DMS 273 treated with DMSO at 0.1 percent for 48 hours (cell line): Measurements from ENCODE around the gene CCL5.
"Not testable (repeated sequence)": the region's sequence is repeated elsewhere in the genome, so short reads cannot be mapped to it uniquely, and the experiment has no call there.

Source experiments
- DNase-seq: peaks from one replicate; lab custom pipeline; 2025; lab: John Stamatoyannopoulos, UW

CCL5 gene

DNA sequence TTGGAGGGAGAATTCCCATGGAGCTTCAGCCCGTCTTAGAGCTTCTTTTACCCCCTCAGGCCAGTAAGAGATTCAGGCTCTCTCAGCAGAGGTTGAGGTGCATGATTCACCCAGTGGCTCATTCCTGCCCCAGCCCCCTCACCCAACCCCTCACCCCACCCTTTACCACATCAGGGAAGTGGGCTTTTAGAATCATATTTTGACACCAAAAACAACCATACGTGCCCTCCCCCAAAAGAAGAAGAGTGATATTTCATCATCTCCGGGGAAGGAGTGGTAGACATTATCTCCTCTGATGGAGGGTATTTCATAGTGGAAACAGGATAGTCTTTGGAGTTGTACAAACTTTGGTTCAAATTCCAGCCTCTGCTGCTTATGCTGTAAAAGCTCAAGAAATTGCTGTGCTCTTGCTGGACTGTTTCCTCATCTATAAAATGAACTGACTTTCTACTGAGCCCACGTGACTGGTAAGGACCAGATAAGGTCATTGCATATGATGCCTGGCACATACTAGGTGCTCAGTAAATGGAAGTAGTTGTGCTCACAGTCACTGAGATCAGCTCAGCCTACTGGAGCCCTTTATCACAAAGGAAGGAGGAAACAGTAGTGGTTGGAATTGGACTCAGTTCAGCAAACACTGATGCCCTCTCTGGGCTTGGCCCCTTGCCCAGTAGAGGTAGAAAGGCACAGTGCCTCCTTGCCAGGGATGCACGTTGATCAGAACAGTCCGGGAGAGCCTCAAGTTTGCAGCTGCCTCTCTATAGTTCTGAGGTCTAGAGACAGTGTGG is 18.3 kb upstream of the CCL5 start:
- no peak for DNase-seq

DNA sequence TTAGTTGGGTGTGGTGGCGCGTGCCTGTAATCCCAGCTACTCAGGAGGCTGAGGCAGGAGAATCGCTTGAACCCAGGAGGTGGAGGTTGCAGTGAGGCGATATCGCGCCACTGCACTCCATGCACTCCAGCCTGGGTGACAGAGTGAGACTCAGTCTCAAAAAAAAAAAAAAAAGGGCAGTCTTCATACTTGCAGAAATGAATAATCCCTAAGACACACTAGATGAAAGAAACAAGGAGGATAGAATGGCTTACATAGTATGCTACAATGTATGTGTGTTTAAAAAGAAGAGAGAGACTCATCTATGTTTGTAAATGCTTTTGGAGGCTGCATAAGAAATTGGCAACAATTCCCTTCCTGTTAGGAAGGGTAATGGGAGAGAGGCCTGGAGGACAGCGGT is 17.6 kb upstream of the CCL5 start:
- DNase-seq = not testable (repeated sequence)

DNA sequence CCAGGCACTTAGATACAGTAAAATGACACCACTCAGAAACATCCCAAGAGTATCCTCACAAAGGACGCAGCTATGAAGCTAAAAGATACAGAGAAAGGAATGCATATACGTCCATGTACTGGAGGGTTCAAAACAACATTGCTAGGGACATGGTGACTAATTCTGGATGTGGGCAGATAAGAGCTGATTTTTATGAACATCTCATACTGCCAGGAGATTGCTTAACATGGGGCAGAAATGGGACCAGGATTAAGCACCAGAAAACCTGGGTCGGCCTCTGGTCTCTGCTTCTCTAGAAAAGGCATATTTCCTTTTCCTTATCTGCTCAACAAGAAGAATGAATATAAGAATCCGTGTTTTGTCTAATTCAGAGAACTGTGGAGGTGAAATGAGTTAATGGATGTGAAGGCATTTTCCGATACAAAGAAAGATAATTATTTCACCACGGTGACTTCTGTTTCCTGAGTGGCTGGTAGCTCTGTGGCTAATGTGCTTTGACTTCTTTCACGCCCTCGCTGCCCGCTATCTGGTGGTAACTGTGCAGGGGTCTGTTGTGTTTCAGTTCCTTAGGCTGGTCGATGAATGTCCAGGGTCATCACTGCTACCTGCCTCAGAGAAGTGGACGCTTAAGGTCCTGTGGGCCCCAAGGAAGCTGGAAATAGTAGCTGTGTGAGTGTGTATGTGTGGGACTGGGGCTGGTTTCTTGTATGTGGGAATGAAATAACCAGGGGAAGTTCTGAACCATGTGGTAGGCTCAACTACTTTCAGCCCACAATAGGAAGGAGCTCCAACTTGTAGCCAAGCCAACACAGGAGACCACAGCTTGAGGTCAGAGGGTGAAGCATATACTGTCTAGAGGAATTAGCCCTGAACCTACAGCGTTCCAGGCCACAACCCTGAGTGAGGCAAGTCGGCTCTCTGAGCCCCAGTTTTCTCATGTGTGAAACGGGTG is 15.8 kb upstream of the CCL5 start:
- DNase-seq = no peak

DNA sequence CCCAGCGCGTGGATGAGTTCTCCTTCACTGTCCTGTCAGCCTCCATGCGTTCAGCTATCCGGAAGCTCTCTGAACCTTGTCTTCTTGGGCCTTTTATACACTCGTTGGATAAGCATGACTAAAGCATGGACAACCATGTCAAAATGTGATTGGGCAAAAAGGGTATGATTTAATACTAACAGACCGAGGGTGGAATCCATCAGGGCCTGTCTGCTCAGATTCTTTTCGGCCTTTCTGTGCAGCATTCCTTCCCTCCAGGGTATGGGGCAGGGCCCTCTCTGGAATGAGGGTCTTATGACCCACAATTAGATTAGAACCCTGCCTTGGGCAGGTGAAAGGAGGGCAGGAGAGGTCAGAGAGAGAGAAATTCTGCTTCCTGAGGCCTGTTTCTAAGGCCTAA is 14.0 kb upstream of the CCL5 start:
- DNase-seq = no peak

- no peak for DNase-seq
These were observed 13.6 kb upstream of the CCL5 start for GRCh38 chr17:35893751-35894150.

DNA sequence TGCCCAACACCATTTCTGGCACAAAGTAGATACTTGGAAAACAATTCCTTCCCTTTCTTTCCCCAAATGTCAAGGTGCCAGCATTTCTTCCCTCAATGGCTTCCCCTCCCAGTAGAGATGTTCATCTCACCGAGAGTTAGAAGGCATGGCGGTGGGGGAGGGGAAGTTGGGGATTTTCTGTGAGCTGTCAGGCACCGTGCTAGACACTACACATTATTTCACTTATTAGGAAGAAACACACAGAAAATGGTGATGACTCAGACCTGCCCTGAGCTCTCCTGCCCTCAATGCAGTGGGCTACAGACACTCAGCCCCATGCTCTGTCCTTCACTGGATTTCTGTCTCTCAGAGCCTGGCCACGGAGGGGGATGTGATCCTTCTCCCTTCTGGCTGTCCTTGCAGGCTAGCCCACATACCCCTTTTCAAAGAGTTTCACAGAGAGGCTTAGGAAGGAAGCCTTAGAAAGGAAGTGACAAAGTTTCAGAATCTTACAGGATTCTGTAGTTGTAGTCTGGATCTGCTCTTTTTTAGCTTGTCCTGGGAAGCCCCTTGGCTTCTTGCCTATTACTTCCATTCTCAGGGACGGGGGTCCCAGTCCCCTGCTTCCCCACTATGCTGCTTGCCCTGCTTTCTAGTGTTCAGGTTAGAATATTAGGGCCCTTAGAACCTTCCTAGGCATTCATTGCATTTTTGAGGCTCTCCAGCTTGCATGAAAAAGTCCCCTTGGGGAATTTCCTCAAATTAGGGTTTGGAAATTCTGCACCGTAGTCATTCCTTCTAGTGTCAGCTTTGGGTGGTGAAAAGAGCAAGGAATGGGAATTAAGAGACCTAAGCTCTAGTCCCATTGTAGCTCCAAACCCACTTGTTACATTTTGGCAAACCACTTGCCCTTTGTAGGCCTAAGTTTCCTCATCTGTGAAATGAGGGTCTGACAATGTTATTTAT is 12.2 kb upstream of the CCL5 start:
- DNase-seq = no peak

- no peak for DNase-seq
These were observed 11.1 kb upstream of the CCL5 start for GRCh38 chr17:35891269-35891668.

DNA sequence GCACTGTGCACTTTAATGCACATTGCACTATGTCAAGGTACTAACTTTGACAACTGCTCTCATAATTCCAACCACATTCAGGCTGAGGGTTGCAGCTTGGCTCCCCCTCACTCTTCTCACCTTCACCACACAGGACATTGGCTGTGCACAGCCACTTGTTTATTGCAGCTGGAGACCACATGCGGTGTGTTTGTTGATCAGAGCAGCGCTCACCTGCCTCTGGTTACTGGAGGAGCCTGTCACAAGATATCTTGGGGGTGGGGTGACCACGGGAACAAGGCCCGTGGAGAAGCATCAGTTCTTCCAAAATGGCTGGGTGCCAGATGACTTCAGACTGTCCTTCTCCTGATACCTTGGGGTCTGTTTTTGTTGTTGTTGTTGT is 10.6 kb upstream of the CCL5 start:
- no peak for DNase-seq

GRCh38 chr17:35889818-35890773 is 9.9 kb upstream of the CCL5 start:
- DNase-seq = peak; percentile 20

GRCh38 chr17:35889241-35889640 is 9.1 kb upstream of the CCL5 start:
- no peak for DNase-seq

DNA sequence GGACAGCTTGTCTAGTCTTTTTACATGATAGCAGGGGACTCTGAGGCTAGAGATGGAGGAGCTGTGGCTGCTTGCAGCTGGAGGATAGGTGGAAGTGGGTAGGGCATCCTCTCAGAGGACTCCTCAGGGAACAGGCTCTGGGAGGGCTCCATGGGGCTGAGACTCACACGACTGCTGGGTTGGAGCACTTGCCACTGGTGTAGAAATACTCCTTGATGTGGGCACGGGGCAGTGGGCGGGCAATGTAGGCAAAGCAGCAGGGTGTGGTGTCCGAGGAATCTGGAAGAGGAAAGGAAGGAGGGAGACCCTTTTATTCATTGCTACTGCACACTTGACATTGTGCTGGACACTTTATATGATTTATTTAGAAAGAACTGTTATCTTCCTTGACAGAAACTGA is 1.8 kb downstream of the CCL5 start:
- no peak for DNase-seq

- DNase-seq = no peak
These were observed 2.7 kb downstream of the CCL5 start for GRCh38 chr17:35877345-35878029.

DNA sequence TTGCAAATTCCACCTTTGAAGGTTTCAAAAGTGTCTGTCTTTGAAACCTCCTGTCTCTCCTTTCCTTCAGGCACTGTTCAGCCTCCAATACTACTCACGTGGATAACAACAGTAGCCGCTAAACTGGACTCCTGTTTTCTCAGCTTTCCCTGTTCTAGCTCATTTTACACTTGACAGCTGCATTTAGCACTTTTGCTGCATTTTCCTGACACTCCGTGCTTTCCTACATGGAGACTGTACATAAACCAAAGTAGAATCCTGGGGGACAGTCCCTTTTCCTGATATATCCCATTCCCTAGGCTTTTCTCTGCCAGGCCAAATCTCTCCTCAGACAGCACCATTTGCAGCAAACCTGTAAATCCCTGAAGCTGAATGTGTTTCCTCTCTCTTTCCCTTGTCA is 3.6 kb downstream of the CCL5 start:
- DNase-seq = no peak

DNA sequence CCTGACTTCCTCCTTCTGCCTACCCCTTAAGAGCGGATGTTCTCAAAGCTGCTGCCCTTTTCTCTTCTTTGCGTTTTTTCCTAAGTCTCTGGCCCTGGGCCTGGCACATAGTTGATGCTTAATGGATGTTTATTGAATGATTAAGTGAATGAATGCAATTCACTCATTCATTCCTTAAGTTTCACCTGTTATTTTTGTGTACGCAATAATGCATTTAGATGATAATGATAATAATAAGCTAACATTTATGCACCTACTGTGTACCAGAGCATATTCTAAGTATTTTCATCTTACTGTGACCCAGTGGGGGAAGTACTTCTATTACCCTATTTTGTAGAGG is 4.4 kb downstream of the CCL5 start:
- no peak for DNase-seq

DNA sequence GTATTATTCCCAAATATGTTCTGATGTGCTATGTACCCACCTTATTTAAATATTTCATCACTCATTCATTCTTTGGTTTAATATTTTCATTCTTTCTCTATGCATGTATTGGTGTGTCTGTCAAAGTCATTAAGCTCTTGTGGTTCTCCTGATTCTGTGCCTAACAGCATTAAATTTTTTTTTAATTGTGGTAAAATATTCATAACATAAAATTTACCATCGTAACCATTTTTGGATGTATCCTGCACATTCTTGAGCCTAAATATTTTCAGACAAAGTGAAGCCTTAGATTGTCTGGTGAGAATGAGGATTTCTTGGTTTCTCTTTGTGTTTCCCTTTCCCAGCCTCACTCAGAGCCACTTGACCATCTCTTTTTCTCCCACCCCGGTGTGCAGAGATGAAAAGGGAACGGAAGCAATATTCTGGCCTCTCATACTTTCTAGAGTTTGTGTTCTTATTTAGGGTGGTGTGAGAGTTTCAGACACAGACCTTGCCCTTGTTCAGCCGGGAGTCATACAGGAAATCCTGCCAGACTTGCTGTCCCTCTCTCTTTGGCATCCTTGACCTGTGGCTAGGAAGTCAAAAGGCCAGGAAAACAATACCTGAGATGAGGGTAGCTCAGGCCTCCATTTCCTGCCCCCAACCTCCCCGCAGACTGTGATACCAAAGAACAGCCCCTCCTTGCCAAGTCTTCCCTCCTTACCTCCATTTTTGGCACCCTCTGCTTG is 4.9 kb downstream of the CCL5 start:
- no peak for DNase-seq

DNA sequence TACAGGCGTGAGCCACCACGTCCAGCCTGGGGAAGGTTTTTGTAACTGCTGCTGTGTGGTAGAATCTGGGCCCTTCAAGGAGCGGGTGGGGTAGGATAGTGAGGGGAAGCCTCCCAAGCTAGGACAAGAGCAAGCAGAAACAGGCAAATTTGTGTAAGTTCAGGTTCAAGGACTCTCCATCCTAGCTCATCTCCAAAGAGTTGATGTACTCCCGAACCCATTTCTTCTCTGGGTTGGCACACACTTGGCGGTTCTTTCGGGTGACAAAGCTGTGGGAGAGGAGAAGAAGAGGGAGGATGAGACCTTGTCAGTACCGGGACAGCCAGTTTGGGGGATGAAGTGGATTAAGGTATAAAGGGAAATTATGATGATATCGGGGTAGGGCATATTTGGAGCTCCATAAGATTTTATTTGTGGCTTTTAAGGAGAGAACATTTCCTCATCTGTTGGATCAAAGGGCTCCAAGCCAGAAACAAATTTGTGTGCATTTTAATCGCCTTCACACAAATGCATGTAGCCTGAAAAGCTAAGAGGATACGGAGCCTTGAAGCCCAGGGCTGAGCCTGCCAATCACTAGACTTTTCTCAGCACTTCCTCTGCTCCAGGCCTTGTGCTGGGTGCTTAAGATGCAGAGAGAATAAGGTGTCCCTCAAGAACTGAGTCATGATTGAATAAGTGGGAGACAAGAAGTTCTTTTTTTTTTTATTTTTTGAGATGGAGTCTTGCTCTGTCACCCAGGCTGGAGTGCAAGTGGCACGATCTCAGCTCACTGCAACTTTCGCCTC is 7.8 kb downstream of the CCL5 start:
- no peak for DNase-seq

DNA sequence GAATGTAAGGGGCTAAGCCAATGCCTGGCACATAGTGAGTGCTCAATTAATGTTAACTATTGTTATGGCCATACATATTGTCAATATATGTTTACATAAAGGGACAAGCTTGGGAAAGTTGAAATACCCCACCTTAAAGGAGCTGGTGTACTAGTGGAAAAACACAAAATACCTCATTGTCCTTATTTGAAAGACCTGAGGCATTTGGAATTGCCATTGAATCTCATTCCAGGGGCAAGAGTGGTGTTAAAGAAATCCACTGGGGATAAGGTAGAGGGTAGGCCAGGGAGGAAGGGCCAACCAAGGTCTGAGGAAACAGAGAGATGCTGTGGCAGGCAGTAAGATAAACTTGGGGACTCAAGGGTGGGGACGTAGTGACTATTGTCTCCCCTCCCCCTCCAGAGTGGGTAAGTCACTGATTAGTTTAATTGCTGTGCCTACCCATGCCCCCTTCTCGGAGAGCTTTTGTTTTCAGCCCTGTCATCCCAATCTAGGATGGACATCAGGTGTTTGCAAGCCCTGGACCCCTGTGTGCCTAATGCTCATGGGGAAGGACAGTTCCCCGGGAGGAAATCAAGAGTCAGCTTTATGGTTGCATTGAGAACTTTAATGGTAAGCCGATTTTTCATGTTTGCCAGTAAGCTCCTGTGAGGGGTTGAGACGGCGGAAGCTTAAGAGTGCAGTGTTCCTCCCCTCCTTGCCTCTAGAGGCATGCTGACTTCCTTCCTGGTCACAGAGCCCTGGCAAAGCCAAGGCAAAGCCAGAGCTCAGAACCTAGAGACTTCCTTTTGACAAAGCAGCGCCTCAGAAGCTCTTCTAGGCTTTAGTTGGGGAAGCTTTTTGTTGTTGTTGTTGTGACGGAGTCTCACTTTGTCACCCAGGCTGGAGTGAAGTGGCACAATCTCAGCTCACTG is 9.0 kb downstream of the CCL5 start:
- no peak for DNase-seq

- no peak for DNase-seq
These were observed 11.4 kb downstream of the CCL5 start, which contains the start of gene HEATR9 for GRCh38 chr17:35868737-35869136. Gene HEATR9, minus strand, starts transcription at chr17:35868891. Its CDS starts 149 bp downstream, at chr17:35868742.
